Right lobe of liver (tissue), 6 donors: ENCODE data around the gene ITM2B. TPM values are rescaled to one million over a fixed set of nuclear protein-coding genes. Genes with fewer than 3 reads are reported as not detected.

Experiments used
- ATAC-seq, 4 donors: fragments of 200-7000 bp; cut with Tn5 transposase; one replicate each; pipeline ENCODE4 v1.9.1; 2020; ENCODE audit warnings: mild to moderate bottlenecking in 4 of 4, moderate library complexity in 4 of 4
- DNase-seq, 3 donors: peaks; one replicate each; pipeline ENCODE4 v3.0.0-alpha.2; 2020
- H3K27ac ChIP-seq, 3 donors: fragments of 200-600 bp; one replicate each; pipeline ENCODE4 v1.8.0; 2022
- H3K27me3 ChIP-seq, 2 donors: fragments of 200-600 bp; one replicate each; pipeline ENCODE4 v1.8.0; 2022
- H3K36me3 ChIP-seq, 4 donors: fragments of 200-600 bp; sonication (generic) in 1 of 4; one replicate each; pipeline versions ENCODE4 v1.5.1 to v1.8.0; 2017 to 2022; ENCODE audit warnings: control low read depth in 1 of 4
- H3K4me1 ChIP-seq, 4 donors: fragments of 200-600 bp; sonication (generic) in 1 of 4; one replicate each; pipeline versions ENCODE4 v1.5.1 to v1.8.0; 2017 to 2022; ENCODE audit warnings: control low read depth in 1 of 4
- H3K4me3 ChIP-seq, 3 donors: fragments of 200-600 bp; one replicate each; pipeline ENCODE4 v1.8.0; 2022
- H3K9me3 ChIP-seq, 4 donors: fragments of 200-600 bp; sonication (generic) in 1 of 4; one replicate each; pipeline versions ENCODE4 v1.5.1 to v1.8.0; 2017 to 2022; ENCODE audit warnings: control low read depth in 1 of 4
- CTCF ChIP-seq, 4 donors: fragments of 200-600 bp in 3 of 4; fragments of 450-650 bp in 1 of 4; IDR thresholded peaks; one replicate each; pipeline versions ENCODE4 v1.5.1 to v1.8.0; 2016 to 2022; ENCODE audit warnings: antibody characterized with exemption in 4 of 4, mild to moderate bottlenecking in 2 of 4
- POLR2A ChIP-seq: fragments of 450-650 bp; IDR thresholded peaks from one replicate; pipeline ENCODE4 v1.6.1; 2017; ENCODE audit warnings: antibody characterized with exemption, mild to moderate bottlenecking
- WGBS: methylation state at CpG from one replicate; pipeline ENCODE4 v1.1.6; 2018; ENCODE audit warnings: low coverage, low lambda C conversion rate; ENCODE audit not compliant: insufficient coverage; ENCODE audit errors: missing lambda C conversion rate; 5-methylcytosine and 5-hydroxymethylcytosine counted together
- intact Hi-C, 2 donors: fragments of 100-400 bp; cut with DNase I; formaldehyde crosslinking; loops; one replicate each; pipeline versions ENCODE4 v1.11.2 to v1.14.1; 2022
- total RNA-seq, 6 experiments: library from RNA; depleted of rRNA in 2 of 6; stranded (reverse); fragments of >200 nt in 2 of 6; fragmentation: NEBNext Ultra II Directional in 3 of 6; extraction: Animal tissue kit (Norgen Biotek cat#: 25700) in 3 of 6; gene quantifications; one replicate each; pipeline versions ENCODE4 v1.1.0 to v1.2.4, GENCODE V29; 2016 to 2023
- donor health status: DM: no; HTN: yes; CAD: no.
- donor health status: DM: no; HTN: no; CAD: no.
- donor health status: DM: no; HTN: no; CAD: no.
- donor health status: DM: no; HTN: yes; CAD: no.
- donor health status: DM: no; HTN: yes; CAD: no.

The ITM2B gene
- total RNA-seq, 6 experiments from 2014 or later, result 203 to 381 (median 320) TPM

- H3K4me1 ChIP-seq, result peaks cover 0 to 50% (median 7%) of the 10 kb centered on the region in 4 donors
Measured at GRCh38 chr13:48251611-48252081, 18.6 kb downstream of the ITM2B start.

GRCh38 chr13:48252176-48252575 is 19.2 kb downstream of the ITM2B start:
- H3K36me3 ChIP-seq, result peaks cover 4 to 27% (median 11%) of the 10 kb centered on the region in 4 donors
- DNase-seq (no peak), ATAC-seq (no peak)
- no peaks in the 10 kb centered on the region for H3K27me3 ChIP-seq
- H3K9me3 ChIP-seq, result no peaks in the 10 kb centered on the region
- WGBS, result 73% methylated on average over 7 of the region's 10 CpGs
- intact Hi-C loops, result no loop called here
- no peak overlapping the region for H3K27ac ChIP-seq
- no peak overlapping the region for H3K4me3 ChIP-seq
- H3K4me1 ChIP-seq, result peaks cover 0 to 46% (median 6%) of the 10 kb centered on the region in 4 donors
- TF ChIP-seq POLR2A (no peak), CTCF (IDR thresholded peaks at IDR 0.05) (no peak)

More at GRCh38 chr13:48251611-48252081, 18.6 kb downstream of the ITM2B start:
- intact Hi-C loops, result no loop called here
- no peak overlapping the region for H3K4me3 ChIP-seq
- no peak for ATAC-seq
- TF ChIP-seq CTCF (IDR thresholded peaks at IDR 0.05) (no peak), POLR2A (no peak)
- H3K36me3 ChIP-seq, result peaks cover 4 to 22% (median 9%) of the 10 kb centered on the region in 4 donors
- 75% methylated on average over 3 of the region's 3 CpGs for WGBS
- no peak for DNase-seq
- no peaks in the 10 kb centered on the region for H3K9me3 ChIP-seq
- no peak overlapping the region for H3K27ac ChIP-seq
- H3K27me3 ChIP-seq, result no peaks in the 10 kb centered on the region

DNA sequence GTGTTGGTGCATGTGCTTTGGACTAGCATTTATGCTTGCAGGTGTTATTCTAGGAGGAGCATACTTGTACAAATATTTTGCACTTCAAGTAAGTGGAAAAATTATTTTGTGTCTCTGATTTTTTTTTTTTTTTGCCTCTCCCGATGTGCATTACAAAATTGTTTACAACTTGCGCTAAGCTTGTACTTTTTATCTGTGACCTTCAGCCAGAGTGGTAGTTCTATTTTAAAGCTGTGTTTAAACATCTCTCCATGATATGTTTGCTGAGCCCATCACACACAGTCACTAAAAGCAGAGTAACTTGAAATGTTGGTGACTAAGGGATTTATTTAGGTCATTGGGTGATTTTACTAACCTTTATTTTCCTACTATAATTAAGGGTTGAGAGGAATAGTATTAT is 20.8 kb downstream of the ITM2B start:
- 11% methylated on average over 2 of the region's 2 CpGs for WGBS
- no peak for DNase-seq
- peak; percentile 83 to 95 (median 88) for ATAC-seq
- Histone ChIP-seq H3K36me3 (peaks cover 4 to 44% (median 24%) of the 10 kb centered on the region in 4 donors), H3K27me3 (no peaks in the 10 kb centered on the region), H3K4me3 (no peak overlapping the region), H3K4me1 (peaks cover 0 to 46% (median 6%) of the 10 kb centered on the region in 4 donors), H3K9me3 (no peaks in the 10 kb centered on the region), H3K27ac (peak overlapping the region in 2 of 3 donors; percentile 38 to 39)
- no peak for TF ChIP-seq POLR2A
- TF ChIP-seq CTCF (IDR thresholded peaks at IDR 0.05), result no peak
- intact Hi-C loops, result no loop called here

DNA sequence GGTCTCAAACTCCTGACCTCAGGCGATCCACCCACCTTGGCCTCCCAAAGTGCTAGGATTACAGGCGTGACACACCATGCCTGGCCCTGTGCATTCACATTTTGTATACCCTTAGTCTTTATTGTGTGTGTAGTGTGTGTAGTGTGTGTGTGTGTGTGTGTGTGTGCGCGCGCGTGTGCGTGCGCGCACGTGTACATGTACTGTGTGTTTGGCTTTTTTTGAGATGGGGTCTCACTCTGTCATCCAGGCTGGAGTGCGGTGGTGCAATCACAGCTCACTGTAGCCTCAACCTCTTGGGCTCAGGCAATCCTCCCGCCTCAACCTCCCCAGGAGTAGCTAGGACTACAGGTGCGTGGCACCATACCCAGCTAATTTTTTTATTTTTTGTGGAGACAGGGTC is 22.1 kb downstream of the ITM2B start:
- Histone ChIP-seq H3K4me3 (no peak overlapping the region), H3K27ac (no peak overlapping the region), H3K9me3 (no peaks in the 10 kb centered on the region), H3K4me1 (peaks cover 0 to 46% (median 6%) of the 10 kb centered on the region in 4 donors), H3K27me3 (no peaks in the 10 kb centered on the region), H3K36me3 (peaks cover 4 to 49% (median 30%) of the 10 kb centered on the region in 4 donors)
- WGBS, result 98% methylated on average over 7 of the region's 13 CpGs
- ATAC-seq (no peak), DNase-seq (no peak)
- TF ChIP-seq CTCF (IDR thresholded peaks at IDR 0.05) (no peak), POLR2A (no peak)
- intact Hi-C loops, result no loop called here
